DND-41 (cell line): ENCODE data around the gene PRKCZ.

ENCODE experiments used
- EZH2 ChIP-seq: IDR thresholded peaks from 3 replicates; pipeline ENCODE4 v1.6.1; 2012; ENCODE audit warnings: borderline replicate concordance, low read depth, mild to moderate bottlenecking, moderate library complexity, low read length, inconsistent platforms; ENCODE audit not compliant: severe bottlenecking
- TF ChIP-seq, protein P1 (sequence below): IDR thresholded peaks from 2 replicates; pipeline ENCODE4 v1.5.1; 2012; ENCODE audit warnings: borderline replicate concordance, low read length, moderate library complexity, mild to moderate bottlenecking; ENCODE audit not compliant: poor library complexity, severe bottlenecking; ENCODE audit errors: extremely low read depth

DNA sequence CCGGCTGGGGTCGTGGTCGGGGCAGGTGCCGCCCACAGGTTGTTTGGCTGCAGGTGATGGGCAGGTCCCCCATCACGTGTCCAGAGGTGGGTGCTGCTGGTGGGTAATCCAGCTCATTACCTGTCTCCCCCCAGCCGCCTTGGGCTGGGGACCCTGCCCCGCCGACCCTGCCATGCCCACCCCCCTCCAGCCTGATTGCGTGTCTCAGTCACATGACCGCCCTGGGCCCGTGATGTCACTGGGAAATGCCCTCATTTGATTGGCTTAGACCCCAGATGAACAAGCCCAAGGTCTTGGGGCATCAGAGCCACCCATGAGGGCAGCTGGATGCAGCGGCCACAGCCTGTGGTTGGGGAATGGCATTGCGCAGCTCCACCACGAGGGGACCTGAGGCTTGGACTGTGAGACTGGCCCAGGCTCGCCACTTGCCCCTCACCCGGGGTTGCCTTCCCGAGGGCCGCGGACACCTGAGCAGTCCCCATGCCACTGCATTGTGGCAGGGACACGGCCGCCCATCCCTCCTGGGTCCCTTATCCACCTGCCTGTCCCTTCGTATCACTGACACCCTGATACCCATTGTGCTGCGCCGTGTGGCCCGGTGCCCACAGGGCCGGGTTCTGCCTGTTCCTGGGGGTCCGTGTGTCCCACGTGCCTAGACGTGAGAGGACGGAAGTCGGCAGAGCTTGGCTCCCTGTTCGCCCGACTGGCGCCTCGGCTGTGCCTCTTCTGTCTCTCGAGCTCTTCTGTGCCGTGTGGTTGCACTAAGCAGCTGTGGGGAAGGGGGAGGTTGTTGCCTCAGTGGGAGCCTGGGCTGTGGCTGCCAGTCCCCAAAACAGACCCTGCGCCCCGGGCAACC lies 76.3 kb downstream of the PRKCZ start:
- TF ChIP-seq, protein P1, sequence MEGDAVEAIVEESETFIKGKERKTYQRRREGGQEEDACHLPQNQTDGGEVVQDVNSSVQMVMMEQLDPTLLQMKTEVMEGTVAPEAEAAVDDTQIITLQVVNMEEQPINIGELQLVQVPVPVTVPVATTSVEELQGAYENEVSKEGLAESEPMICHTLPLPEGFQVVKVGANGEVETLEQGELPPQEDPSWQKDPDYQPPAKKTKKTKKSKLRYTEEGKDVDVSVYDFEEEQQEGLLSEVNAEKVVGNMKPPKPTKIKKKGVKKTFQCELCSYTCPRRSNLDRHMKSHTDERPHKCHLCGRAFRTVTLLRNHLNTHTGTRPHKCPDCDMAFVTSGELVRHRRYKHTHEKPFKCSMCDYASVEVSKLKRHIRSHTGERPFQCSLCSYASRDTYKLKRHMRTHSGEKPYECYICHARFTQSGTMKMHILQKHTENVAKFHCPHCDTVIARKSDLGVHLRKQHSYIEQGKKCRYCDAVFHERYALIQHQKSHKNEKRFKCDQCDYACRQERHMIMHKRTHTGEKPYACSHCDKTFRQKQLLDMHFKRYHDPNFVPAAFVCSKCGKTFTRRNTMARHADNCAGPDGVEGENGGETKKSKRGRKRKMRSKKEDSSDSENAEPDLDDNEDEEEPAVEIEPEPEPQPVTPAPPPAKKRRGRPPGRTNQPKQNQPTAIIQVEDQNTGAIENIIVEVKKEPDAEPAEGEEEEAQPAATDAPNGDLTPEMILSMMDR = no peak
- TF ChIP-seq EZH2 = no peak
